KMS-11 (cell line): ENCODE results near the gene SMC2.

ENCODE experiments used
- H2AFZ ChIP-seq: fragments of 200-600 bp; sonication (generic); 2 replicates; pipeline ENCODE4 v1.6.1; 2016; ENCODE audit warnings: antibody characterized with exemption, mixed run types, low read depth
- H3K27ac ChIP-seq: fragments of 200-600 bp; sonication (generic); 2 replicates; pipeline ENCODE4 v1.6.1; 2016; ENCODE audit warnings: mild to moderate bottlenecking, mixed run types
- H3K27me3 ChIP-seq: fragments of 200-600 bp; sonication (generic); 2 replicates; pipeline ENCODE4 v1.6.1; 2017; ENCODE audit warnings: mild to moderate bottlenecking, low read depth, mixed run types, moderate library complexity; ENCODE audit not compliant: insufficient read depth
- H3K36me3 ChIP-seq: fragments of 200-600 bp; sonication (generic); 2 replicates; pipeline ENCODE4 v1.6.1; 2017; ENCODE audit warnings: mild to moderate bottlenecking, mixed run types; ENCODE audit not compliant: insufficient read depth
- H3K4me1 ChIP-seq: fragments of 200-600 bp; sonication (generic); 2 replicates; pipeline ENCODE4 v1.6.1; 2016; ENCODE audit warnings: mild to moderate bottlenecking, low read depth, mixed run types; ENCODE audit not compliant: poor library complexity, severe bottlenecking
- H3K4me2 ChIP-seq: fragments of 200-600 bp; sonication (generic); 2 replicates; pipeline ENCODE4 v1.7.0; 2016; ENCODE audit warnings: mild to moderate bottlenecking, mixed run types
- H3K4me3 ChIP-seq: fragments of 200-600 bp; sonication (generic); IDR thresholded peaks from 2 replicates; pipeline ENCODE4 v1.6.1; 2017; ENCODE audit warnings: low read depth, low read length, mixed read lengths; ENCODE audit not compliant: insufficient read depth
- H3K79me2 ChIP-seq: fragments of 200-600 bp; sonication (generic); 2 replicates; pipeline ENCODE4 v1.6.1; 2016; ENCODE audit warnings: low read depth, mixed run types; ENCODE audit not compliant: insufficient read depth
- H3K9ac ChIP-seq: fragments of 200-600 bp; sonication (generic); 2 replicates; pipeline ENCODE4 v1.6.1; 2016; ENCODE audit warnings: mild to moderate bottlenecking, mixed run types
- H4K20me1 ChIP-seq: fragments of 200-600 bp; sonication (generic); 2 replicates; pipeline ENCODE4 v1.6.1; 2016; ENCODE audit warnings: mild to moderate bottlenecking, mixed run types; ENCODE audit not compliant: insufficient read depth
- CTCF ChIP-seq: fragments of 200-600 bp; sonication (generic); conservative IDR thresholded peaks from 2 replicates; pipeline ENCODE4 v1.6.1; 2017; ENCODE audit warnings: low read depth, mild to moderate bottlenecking, antibody characterized with exemption, low read length, moderate library complexity, mixed read lengths

Gene SMC2

GRCh38 chr9:104177676-104178075, 83.6 kb downstream of the SMC2 start:
- H3K79me2 ChIP-seq = no peaks in the 10 kb centered on the region
- H3K4me3 ChIP-seq = no peak overlapping the region
- H3K36me3 ChIP-seq = no peaks in the 10 kb centered on the region
- no peak overlapping the region for H3K9ac ChIP-seq
- H3K4me1 ChIP-seq = no peaks in the 10 kb centered on the region
- H4K20me1 ChIP-seq = no peaks in the 10 kb centered on the region
- H2AFZ ChIP-seq = no peak overlapping the region
- no peaks in the 10 kb centered on the region for H3K27me3 ChIP-seq
- H3K4me2 ChIP-seq = no peak overlapping the region
- no peak overlapping the region for H3K27ac ChIP-seq
- TF ChIP-seq CTCF = no peak
